IMR-90 (cell line): ENCODE measurements around the gene TIGD4. TPM values are rescaled to one million over a fixed set of nuclear protein-coding genes. Genes with fewer than 3 reads are reported as not detected.

Source experiments
- ATAC-seq: fragments of 200-7000 bp; cut with Tn5 transposase; 2 replicates; pipeline ENCODE4 v1.9.1; 2020; ENCODE audit warnings: low read depth, mild to moderate bottlenecking, moderate library complexity
- BruUV-seq: library from RNA; stranded (reverse); fragments of 400-500 nt; replicated peaks from 2 replicates; lab custom pipeline; 2021; lab: Mats Ljungman, UMichigan
- CTCF ChIA-PET: fragments of 300-600 bp; formaldehyde crosslinking; extraction: SDS; loops from one replicate; lab custom pipeline; 2021; ENCODE audit warnings: antibody characterized with exemption; lab: Yijun Ruan, JAX
- POLR2A ChIA-PET: fragments of 300-600 bp; sonication (Branson Sonifier 250); formaldehyde crosslinking; loops from one replicate; lab custom pipeline; 2022; ENCODE audit warnings: antibody characterized with exemption; ENCODE audit not compliant: unreplicated experiment; lab: Charles Lee
- DNase-seq: peaks from one replicate; pipeline ENCODE4 v3.0.0; 2013
- H2AFZ ChIP-seq: replicated peaks from 2 replicates; pipeline ENCODE3; 2013; ENCODE audit warnings: low read length, mild to moderate bottlenecking; ENCODE audit not compliant: poor library complexity
- H2AK5ac ChIP-seq: 2 replicates; pipeline ENCODE4 v1.6.1; 2013; ENCODE audit warnings: low read depth, low read length, inconsistent platforms
- H2AK9ac ChIP-seq: replicated peaks from 2 replicates; pipeline ENCODE3; 2013; ENCODE audit warnings: mild to moderate bottlenecking, low read depth, low read length, moderate library complexity; ENCODE audit not compliant: poor library complexity
- H2BK120ac ChIP-seq: 2 replicates; pipeline ENCODE4 v1.6.1; 2013; ENCODE audit warnings: low read depth, low read length, inconsistent platforms
- H2BK15ac ChIP-seq: 3 replicates; pipeline ENCODE4 v1.6.1; 2013; ENCODE audit warnings: low read depth, low read length, inconsistent platforms
- H2BK20ac ChIP-seq: 2 replicates; pipeline ENCODE4 v1.6.1; 2013; ENCODE audit warnings: low read depth, mild to moderate bottlenecking, inconsistent platforms, low read length, moderate library complexity
- H2BK5ac ChIP-seq: 2 replicates; pipeline ENCODE4 v1.6.1; 2013; ENCODE audit warnings: mild to moderate bottlenecking, low read depth, low read length, inconsistent platforms; ENCODE audit not compliant: poor library complexity, severe bottlenecking
- H3K14ac ChIP-seq: replicated peaks from 2 replicates; pipeline ENCODE4 v1.6.1; 2013; ENCODE audit warnings: low read depth, low read length, inconsistent platforms
- H3K18ac ChIP-seq: 2 replicates; pipeline ENCODE4 v1.6.1; 2013; ENCODE audit warnings: low read depth, low read length, control low read depth
- H3K23ac ChIP-seq: 2 replicates; pipeline ENCODE4 v1.6.1; 2013; ENCODE audit warnings: low read depth, low read length, inconsistent platforms
- H3K27ac ChIP-seq: 2 replicates; pipeline ENCODE4 v1.5.1; 2013; ENCODE audit warnings: mild to moderate bottlenecking, control low read depth, low read length; ENCODE audit not compliant: insufficient read depth
- H3K27me3 ChIP-seq: 2 replicates; pipeline ENCODE4 v1.6.1; 2013; ENCODE audit warnings: low read length; ENCODE audit not compliant: control insufficient read depth, insufficient read depth
- H3K36me3 ChIP-seq: 2 replicates; pipeline ENCODE4 v1.6.1; 2013; ENCODE audit warnings: low read length, mixed read lengths; ENCODE audit not compliant: control insufficient read depth, insufficient read depth
- H3K4ac ChIP-seq: 2 replicates; pipeline ENCODE4 v1.6.1; 2013; ENCODE audit warnings: low read depth, low read length, inconsistent platforms
- H3K4me1 ChIP-seq: 2 replicates; pipeline ENCODE4 v1.6.1; 2013; ENCODE audit warnings: low read length, mixed read lengths; ENCODE audit not compliant: control insufficient read depth, insufficient read depth
- H3K4me2 ChIP-seq: 2 replicates; pipeline ENCODE4 v1.6.1; 2013; ENCODE audit warnings: low read depth, mild to moderate bottlenecking, control low read depth, low read length, moderate library complexity
- H3K4me3 ChIP-seq: 2 replicates; pipeline ENCODE4 v1.5.1; 2013; ENCODE audit warnings: low read depth, mild to moderate bottlenecking, control low read depth, low read length, moderate library complexity; ENCODE audit not compliant: insufficient read depth
- H3K56ac ChIP-seq: 2 replicates; pipeline ENCODE4 v1.6.1; 2013; ENCODE audit warnings: low read length, inconsistent platforms; ENCODE audit not compliant: insufficient read depth; ENCODE audit errors: extremely low read depth
- H3K79me1 ChIP-seq, 2 experiments: 2 replicates each; pipeline ENCODE4 v1.6.1; 2013; ENCODE audit warnings: low read length in 2 of 2, inconsistent platforms in 1 of 2, low read depth in 1 of 2
- H3K9ac ChIP-seq: 2 replicates; pipeline ENCODE4 v1.6.1; 2013; ENCODE audit warnings: low read depth, low read length, control low read depth
- H3K9me1 ChIP-seq: 2 replicates; pipeline ENCODE4 v1.6.1; 2013; ENCODE audit warnings: low read length, inconsistent platforms; ENCODE audit not compliant: insufficient read depth
- H3K9me3 ChIP-seq: 2 replicates; pipeline ENCODE4 v1.6.1; 2013; ENCODE audit warnings: low read length; ENCODE audit not compliant: control insufficient read depth, insufficient read depth
- H4K20me1 ChIP-seq: 2 replicates; pipeline ENCODE4 v1.6.1; 2013; ENCODE audit warnings: low read length, inconsistent platforms; ENCODE audit not compliant: insufficient read depth
- H4K5ac ChIP-seq: 2 replicates; pipeline ENCODE4 v1.6.1; 2013; ENCODE audit warnings: mild to moderate bottlenecking, low read depth, low read length, control low read depth
- H4K8ac ChIP-seq, 2 experiments: 2 replicates each; pipeline ENCODE4 v1.6.1; 2013; ENCODE audit warnings: low read depth in 2 of 2, low read length in 2 of 2, control low read depth in 1 of 2, inconsistent platforms in 1 of 2
- H4K91ac ChIP-seq: 2 replicates; pipeline ENCODE4 v1.6.1; 2013; ENCODE audit warnings: low read depth, low read length, inconsistent platforms; ENCODE audit not compliant: insufficient read depth
- BHLHE40 ChIP-seq: fragments of 150-350 bp; IDR thresholded peaks from 2 replicates; pipeline ENCODE4 v1.6.1; 2016; ENCODE audit warnings: mild to moderate bottlenecking, low read depth, low read length
- CEBPB ChIP-seq: IDR thresholded peaks from 2 replicates; pipeline ENCODE4 v1.6.1; 2012; ENCODE audit warnings: low read depth, low read length, improper control_type of control experiment
- CHD1 ChIP-seq: IDR thresholded peaks from 2 replicates; pipeline ENCODE4 v1.6.1; 2012; ENCODE audit warnings: low read depth, low read length, improper control_type of control experiment
- FOS ChIP-seq: fragments of 150-350 bp; IDR thresholded peaks from 2 replicates; pipeline ENCODE4 v1.6.1; 2016; ENCODE audit warnings: low read depth, low read length
- MAFK ChIP-seq: IDR thresholded peaks from 2 replicates; pipeline ENCODE4 v1.6.1; 2012; ENCODE audit warnings: low read depth, low read length, improper control_type of control experiment
- MAZ ChIP-seq: IDR thresholded peaks from 2 replicates; pipeline ENCODE4 v1.6.1; 2012; ENCODE audit warnings: low read depth, mild to moderate bottlenecking, low read length, improper control_type of control experiment, moderate library complexity, borderline replicate concordance
- MXI1 ChIP-seq: IDR thresholded peaks from 2 replicates; pipeline ENCODE4 v1.6.1; 2012; ENCODE audit warnings: low read depth, mild to moderate bottlenecking, low read length, moderate library complexity, borderline replicate concordance
- NFE2L2 ChIP-seq: fragments of 150-350 bp; IDR thresholded peaks from 2 replicates; pipeline ENCODE4 v1.6.1; 2016; ENCODE audit warnings: low read depth, mild to moderate bottlenecking, low read length
- POLR2A ChIP-seq: IDR thresholded peaks from 2 replicates; pipeline ENCODE4 v1.6.1; 2012; ENCODE audit warnings: mild to moderate bottlenecking, low read depth, low read length
- RAD21 ChIP-seq: IDR thresholded peaks from 2 replicates; pipeline ENCODE4 v1.6.1; 2012; ENCODE audit warnings: low read length, improper control_type of control experiment
- RCOR1 ChIP-seq: IDR thresholded peaks from 2 replicates; pipeline ENCODE4 v1.6.1; 2012; ENCODE audit warnings: mild to moderate bottlenecking, low read length, improper control_type of control experiment; ENCODE audit not compliant: insufficient replicate concordance
- RFX5 ChIP-seq: IDR thresholded peaks from 2 replicates; pipeline ENCODE4 v1.8.0; 2012; ENCODE audit warnings: low read depth, mild to moderate bottlenecking, low read length, moderate library complexity
- SMC3 ChIP-seq: fragments of 150-350 bp; IDR thresholded peaks from 2 replicates; pipeline ENCODE4 v1.6.1; 2016; ENCODE audit warnings: low read depth, mild to moderate bottlenecking, antibody characterized with exemption, low read length, moderate library complexity
- WGBS, 2 experiments: methylation state at CpG; one replicate each; pipeline versions ENCODE4 v1.1.5 to v1.1.7; 2013; ENCODE audit warnings: missing lambda C conversion rate in 2 of 2; ENCODE audit not compliant: insufficient read length in 1 of 2; ENCODE audit errors: extremely low coverage in 2 of 2; 5-methylcytosine and 5-hydroxymethylcytosine counted together
- dilution Hi-C: fragments of 300-500 bp; cut with HindIII; formaldehyde crosslinking; loops from one replicate; pipeline ENCODE4 v1.14.3; 2018; ENCODE audit warnings: low sequenced_read_pairs; ENCODE audit not compliant: unreplicated experiment
- in situ Hi-C: fragments of 300-500 bp; cut with MboI; formaldehyde crosslinking; loops from 3 replicates; pipeline ENCODE4 v1.14.3; 2019; ENCODE audit warnings: low sequenced_read_pairs, inconsistent platforms, mixed read lengths
- intact Hi-C: fragments of 100-400 bp; cut with micrococcal nuclease; formaldehyde crosslinking; loops from 2 replicates; pipeline ENCODE4 v1.10.0; 2022
- polyA plus RNA-seq, 3 experiments: library from polyadenylated mRNA; depleted of rRNA; stranded (reverse); fragments of >200 nt; gene quantifications; 2 replicates each; pipeline ENCODE4 v1.2.3, GENCODE V29; 2012; ENCODE audit warnings: low replicate concordance in 1 of 3
- total RNA-seq: library from RNA; depleted of rRNA; stranded (reverse); fragments of >200 nt; gene quantifications from 2 replicates; pipeline ENCODE4 v1.2.3, GENCODE V29; 2012
- TF ChIP-seq, protein P1 (sequence below): fragments of 150-350 bp; IDR thresholded peaks from 2 replicates; pipeline ENCODE4 v1.6.1; 2017; ENCODE audit warnings: mild to moderate bottlenecking, antibody characterized with exemption, low read length, low read depth
- TF ChIP-seq, protein P2 (sequence below): conservative IDR thresholded peaks from 2 replicates; pipeline ENCODE4 v1.5.1; 2012; ENCODE audit warnings: mild to moderate bottlenecking, low read depth, low read length, improper control_type of control experiment
- TF ChIP-seq, protein P3 (sequence below): fragments of 150-350 bp; IDR thresholded peaks from 2 replicates; pipeline ENCODE4 v1.6.1; 2016; ENCODE audit warnings: low read depth, mild to moderate bottlenecking, low read length, moderate library complexity, borderline replicate concordance

The TIGD4 gene
- total and polyA plus RNA-seq, 2 of the 4 experiments (the other 2 are of a cell fraction): 0.03 TPM; not detected in 1

DNA sequence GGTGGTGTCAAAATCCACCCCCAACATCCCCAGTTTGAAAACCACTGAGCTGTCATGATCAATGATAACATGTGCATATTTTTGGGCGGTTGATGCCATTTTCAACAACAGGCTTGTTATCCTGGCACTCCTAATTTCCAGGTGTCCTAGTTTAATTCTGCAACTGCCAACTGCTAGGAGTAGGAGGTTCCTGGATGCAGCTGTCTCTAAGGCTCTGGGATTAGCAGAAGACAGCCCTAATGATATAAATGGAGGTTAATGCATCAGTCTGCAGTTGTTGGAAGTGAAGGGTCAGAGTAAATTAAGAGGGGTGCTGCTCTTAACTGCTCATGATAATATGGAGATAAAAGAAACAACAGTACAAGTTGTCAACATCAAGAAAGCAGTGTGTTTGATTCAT, 24.0 kb upstream of the TIGD4 start:
- Histone ChIP-seq H3K23ac (no peak overlapping the region), H3K27ac (no peak overlapping the region), H4K20me1 (peaks cover 11% of the 10 kb centered on the region; the same call in 1 of the 2 replicates), H3K9me1 (no peaks in the 10 kb centered on the region), H2BK120ac (no peak overlapping the region), H2AFZ (no peak overlapping the region), H3K9ac (no peak overlapping the region), H2BK5ac (no peak overlapping the region), H3K4me2 (no peak overlapping the region), H4K8ac (no peak overlapping the region), H4K91ac (no peak overlapping the region), H3K4me3 (no peak overlapping the region), H3K36me3 (no peaks in the 10 kb centered on the region), H4K5ac (no peak overlapping the region), H2BK15ac (no peak overlapping the region), H3K18ac (no peak overlapping the region), H3K9me3 (no peaks in the 10 kb centered on the region), H3K4ac (no peak overlapping the region), H3K4me1 (peaks cover 2% of the 10 kb centered on the region; the same call in 1 of the 2 replicates), H3K27me3 (no peaks in the 10 kb centered on the region), H3K79me1 (peaks cover 27 to 52% of the 10 kb centered on the region in 2 experiments), H2AK5ac (no peak overlapping the region), H3K56ac (no peak overlapping the region), H3K14ac (no peak overlapping the region), H2BK20ac (no peak overlapping the region), H2AK9ac (no peak overlapping the region)
- ChIA-PET CTCF (no interaction called here), POLR2A (no interaction called here)
- no peak for TF ChIP-seq NFE2L2
- TF ChIP-seq SMC3: no peak
- TF ChIP-seq, protein P1, sequence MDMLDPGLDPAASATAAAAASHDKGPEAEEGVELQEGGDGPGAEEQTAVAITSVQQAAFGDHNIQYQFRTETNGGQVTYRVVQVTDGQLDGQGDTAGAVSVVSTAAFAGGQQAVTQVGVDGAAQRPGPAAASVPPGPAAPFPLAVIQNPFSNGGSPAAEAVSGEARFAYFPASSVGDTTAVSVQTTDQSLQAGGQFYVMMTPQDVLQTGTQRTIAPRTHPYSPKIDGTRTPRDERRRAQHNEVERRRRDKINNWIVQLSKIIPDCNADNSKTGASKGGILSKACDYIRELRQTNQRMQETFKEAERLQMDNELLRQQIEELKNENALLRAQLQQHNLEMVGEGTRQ: no peak
- no peak for TF ChIP-seq MXI1
- TF ChIP-seq RFX5: no peak
- TF ChIP-seq RAD21: no peak
- no peak for TF ChIP-seq MAFK
- no peak for TF ChIP-seq BHLHE40
- no peak for TF ChIP-seq FOS
- TF ChIP-seq, protein P2, sequence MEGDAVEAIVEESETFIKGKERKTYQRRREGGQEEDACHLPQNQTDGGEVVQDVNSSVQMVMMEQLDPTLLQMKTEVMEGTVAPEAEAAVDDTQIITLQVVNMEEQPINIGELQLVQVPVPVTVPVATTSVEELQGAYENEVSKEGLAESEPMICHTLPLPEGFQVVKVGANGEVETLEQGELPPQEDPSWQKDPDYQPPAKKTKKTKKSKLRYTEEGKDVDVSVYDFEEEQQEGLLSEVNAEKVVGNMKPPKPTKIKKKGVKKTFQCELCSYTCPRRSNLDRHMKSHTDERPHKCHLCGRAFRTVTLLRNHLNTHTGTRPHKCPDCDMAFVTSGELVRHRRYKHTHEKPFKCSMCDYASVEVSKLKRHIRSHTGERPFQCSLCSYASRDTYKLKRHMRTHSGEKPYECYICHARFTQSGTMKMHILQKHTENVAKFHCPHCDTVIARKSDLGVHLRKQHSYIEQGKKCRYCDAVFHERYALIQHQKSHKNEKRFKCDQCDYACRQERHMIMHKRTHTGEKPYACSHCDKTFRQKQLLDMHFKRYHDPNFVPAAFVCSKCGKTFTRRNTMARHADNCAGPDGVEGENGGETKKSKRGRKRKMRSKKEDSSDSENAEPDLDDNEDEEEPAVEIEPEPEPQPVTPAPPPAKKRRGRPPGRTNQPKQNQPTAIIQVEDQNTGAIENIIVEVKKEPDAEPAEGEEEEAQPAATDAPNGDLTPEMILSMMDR: no peak
- TF ChIP-seq MAZ: no peak
- TF ChIP-seq RCOR1: no peak
- TF ChIP-seq, protein P3, sequence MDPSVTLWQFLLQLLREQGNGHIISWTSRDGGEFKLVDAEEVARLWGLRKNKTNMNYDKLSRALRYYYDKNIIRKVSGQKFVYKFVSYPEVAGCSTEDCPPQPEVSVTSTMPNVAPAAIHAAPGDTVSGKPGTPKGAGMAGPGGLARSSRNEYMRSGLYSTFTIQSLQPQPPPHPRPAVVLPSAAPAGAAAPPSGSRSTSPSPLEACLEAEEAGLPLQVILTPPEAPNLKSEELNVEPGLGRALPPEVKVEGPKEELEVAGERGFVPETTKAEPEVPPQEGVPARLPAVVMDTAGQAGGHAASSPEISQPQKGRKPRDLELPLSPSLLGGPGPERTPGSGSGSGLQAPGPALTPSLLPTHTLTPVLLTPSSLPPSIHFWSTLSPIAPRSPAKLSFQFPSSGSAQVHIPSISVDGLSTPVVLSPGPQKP: no peak
- TF ChIP-seq CHD1: no peak
- no peak for TF ChIP-seq POLR2A
- TF ChIP-seq CEBPB: no peak
- ATAC-seq (no peak), DNase-seq (no peak)
- WGBS, 2 experiments: no CpG with 5 or more reads among the region's 1 CpG
- in situ Hi-C loops: no loop called here
- intact Hi-C loops: no loop called here
- no TSS peak for BruUV-seq
- dilution Hi-C loops: no loop called here
